ENCODE results near the gene IFI35. TPM values are rescaled to one million over a fixed set of nuclear protein-coding genes. Genes with fewer than 3 reads are reported as not detected.
"Not testable (repeated sequence)": the region's sequence is repeated elsewhere in the genome, so short reads cannot be mapped to it uniquely, and the experiment has no call there.

IFI35 gene
- total RNA-seq, 1 donor from 2014 or later, result 60.5 TPM

GRCh38 chr17:42975265-42975664, 31.3 kb upstream of the IFI35 start:
- Mint-ChIP-seq H3K4me1 (ENCODE audit: low read depth, unreplicated experiment) (peaks cover 7% of the 10 kb centered on the region), H3K27me3 (ENCODE audit: low read depth, unreplicated experiment) (no peaks in the 10 kb centered on the region), H3K27ac (ENCODE audit: unreplicated experiment) (no peak overlapping the region), H3K9me3 (ENCODE audit: unreplicated experiment) (no peaks in the 10 kb centered on the region), H3K36me3 (ENCODE audit: low read depth, unreplicated experiment) (peaks cover 6% of the 10 kb centered on the region), H3K4me3 (ENCODE audit: unreplicated experiment) (no peak overlapping the region)
- Histone ChIP-seq H3K79me2 (ENCODE audit: insufficient read depth, low read length) (no peaks in the 10 kb centered on the region), H2AFZ (ENCODE audit: low read depth, low read length) (no peak overlapping the region), H3K4me1 (ENCODE audit: insufficient read depth, low read length) (peaks cover 10% of the 10 kb centered on the region), H3K4me3 (ENCODE audit: insufficient read depth, low read depth, low read length) (no peak overlapping the region), H3K27ac (ENCODE audit: low read depth, low read length) (no peak overlapping the region), H3K4me2 (ENCODE audit: low read length) (no peak overlapping the region), H3K27me3 (ENCODE audit: insufficient read depth, low read length) (no peaks in the 10 kb centered on the region), H3K9me3 (ENCODE audit: insufficient read depth, low read depth, low read length) (no peaks in the 10 kb centered on the region), H4K20me1 (ENCODE audit: insufficient read depth, low read length) (no peaks in the 10 kb centered on the region), H3K36me3 (ENCODE audit: insufficient read depth, low read length) (no peaks in the 10 kb centered on the region), H3K9ac (ENCODE audit: low read length) (no peak overlapping the region)
- FAIRE-seq, result no peak
- DNase-seq (ENCODE audit: low read depth), result no peak
- TF ChIP-seq, protein P1, sequence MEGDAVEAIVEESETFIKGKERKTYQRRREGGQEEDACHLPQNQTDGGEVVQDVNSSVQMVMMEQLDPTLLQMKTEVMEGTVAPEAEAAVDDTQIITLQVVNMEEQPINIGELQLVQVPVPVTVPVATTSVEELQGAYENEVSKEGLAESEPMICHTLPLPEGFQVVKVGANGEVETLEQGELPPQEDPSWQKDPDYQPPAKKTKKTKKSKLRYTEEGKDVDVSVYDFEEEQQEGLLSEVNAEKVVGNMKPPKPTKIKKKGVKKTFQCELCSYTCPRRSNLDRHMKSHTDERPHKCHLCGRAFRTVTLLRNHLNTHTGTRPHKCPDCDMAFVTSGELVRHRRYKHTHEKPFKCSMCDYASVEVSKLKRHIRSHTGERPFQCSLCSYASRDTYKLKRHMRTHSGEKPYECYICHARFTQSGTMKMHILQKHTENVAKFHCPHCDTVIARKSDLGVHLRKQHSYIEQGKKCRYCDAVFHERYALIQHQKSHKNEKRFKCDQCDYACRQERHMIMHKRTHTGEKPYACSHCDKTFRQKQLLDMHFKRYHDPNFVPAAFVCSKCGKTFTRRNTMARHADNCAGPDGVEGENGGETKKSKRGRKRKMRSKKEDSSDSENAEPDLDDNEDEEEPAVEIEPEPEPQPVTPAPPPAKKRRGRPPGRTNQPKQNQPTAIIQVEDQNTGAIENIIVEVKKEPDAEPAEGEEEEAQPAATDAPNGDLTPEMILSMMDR (IDR thresholded peaks at IDR 0.05; ENCODE audit: insufficient read depth, low read depth, low read length), result no peak
- TF ChIP-seq EZH2 (IDR thresholded peaks at IDR 0.05; ENCODE audit: insufficient read depth, low read length), result no peak

- not testable (repeated sequence) for H3K9ac ChIP-seq (ENCODE audit: low read length); H3K4me3 ChIP-seq (ENCODE audit: insufficient read depth, low read depth, low read length); H3K27ac ChIP-seq (ENCODE audit: low read depth, low read length); H3K4me1 Mint-ChIP-seq (ENCODE audit: low read depth, unreplicated experiment); H3K4me2 ChIP-seq (ENCODE audit: low read length); H3K36me3 Mint-ChIP-seq (ENCODE audit: low read depth, unreplicated experiment); H2AFZ ChIP-seq (ENCODE audit: low read depth, low read length); H3K4me3 Mint-ChIP-seq (ENCODE audit: unreplicated experiment); FAIRE-seq; H3K9me3 Mint-ChIP-seq (ENCODE audit: unreplicated experiment); H4K20me1 ChIP-seq (ENCODE audit: insufficient read depth, low read length); H3K9me3 ChIP-seq (ENCODE audit: insufficient read depth, low read depth, low read length); H3K27ac Mint-ChIP-seq (ENCODE audit: unreplicated experiment); H3K36me3 ChIP-seq (ENCODE audit: insufficient read depth, low read length); H3K27me3 Mint-ChIP-seq (ENCODE audit: low read depth, unreplicated experiment); DNase-seq (ENCODE audit: low read depth); H3K79me2 ChIP-seq (ENCODE audit: insufficient read depth, low read length); H3K27me3 ChIP-seq (ENCODE audit: insufficient read depth, low read length)
- H3K4me1 ChIP-seq (ENCODE audit: insufficient read depth, low read length), result peaks cover 11% of the 10 kb centered on the region
These were observed 30.9 kb upstream of the IFI35 start for GRCh38 chr17:42975701-42976100.

DNA sequence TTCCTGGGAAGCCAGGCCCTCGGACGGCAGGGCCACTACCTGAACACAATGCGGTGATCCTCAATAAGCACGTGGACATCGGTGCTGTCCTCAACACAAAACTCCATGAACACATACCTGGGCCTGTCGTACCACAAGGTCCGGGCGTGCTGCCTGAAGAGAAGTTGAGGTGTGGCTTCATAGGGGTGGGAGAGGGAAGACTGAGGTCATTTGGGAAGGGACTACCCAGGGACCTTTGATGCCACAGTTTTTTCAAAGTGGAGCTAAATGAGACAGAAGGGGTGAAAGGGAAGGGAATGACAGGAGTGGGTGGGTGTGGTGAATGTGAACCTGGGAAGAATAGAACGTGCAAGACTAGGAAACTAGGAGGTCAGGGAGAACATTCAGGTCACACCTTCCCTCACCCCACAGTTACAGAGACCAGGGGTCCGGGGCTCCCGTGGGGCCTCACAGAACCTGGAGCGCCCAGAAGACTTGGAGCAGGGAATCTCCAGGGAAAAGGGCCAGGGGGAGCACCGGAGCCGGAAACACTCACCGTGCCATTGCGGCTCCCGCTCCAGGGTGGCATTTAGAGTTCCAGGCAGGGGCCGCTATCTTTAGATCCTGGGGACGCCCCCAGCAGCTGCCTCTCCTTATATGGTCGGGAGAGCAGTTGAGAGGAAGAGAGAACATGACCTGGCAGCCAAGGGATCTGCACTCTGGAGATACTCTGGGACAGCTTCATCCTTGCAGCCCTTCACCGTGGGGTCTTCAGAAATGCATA, 26.9 kb upstream of the IFI35 start, which contains the start of gene PTGES3L:
Gene PTGES3L, minus strand, starts transcription at position 570 of the 763 bp plus-strand sequence. Its CDS starts 27 bp downstream, at position 543.
- peak within 1 kb of the TSS; percentile 77 for H3K4me3 ChIP-seq (ENCODE audit: insufficient read depth, low read depth, low read length)
- peak within 1 kb of the TSS; percentile 100 for H3K4me3 Mint-ChIP-seq (ENCODE audit: unreplicated experiment)
- peak within 1 kb of the TSS; percentile 85 for H2AFZ ChIP-seq (ENCODE audit: low read depth, low read length)
- peaks cover 5% of the 10 kb centered on the region for H3K36me3 Mint-ChIP-seq (ENCODE audit: low read depth, unreplicated experiment)
- H3K79me2 ChIP-seq (ENCODE audit: insufficient read depth, low read length), result peaks cover 20% of the 10 kb centered on the region
- H3K27me3 Mint-ChIP-seq (ENCODE audit: low read depth, unreplicated experiment), result no peaks in the 10 kb centered on the region
- H3K27ac ChIP-seq (ENCODE audit: low read depth, low read length), result peak within 1 kb of the TSS; percentile 43
- no peaks in the 10 kb centered on the region for H3K9me3 ChIP-seq (ENCODE audit: insufficient read depth, low read depth, low read length)
- peaks cover 21% of the 10 kb centered on the region for H4K20me1 ChIP-seq (ENCODE audit: insufficient read depth, low read length)
- H3K27me3 ChIP-seq (ENCODE audit: insufficient read depth, low read length), result no peaks in the 10 kb centered on the region
- no peaks in the 10 kb centered on the region for H3K36me3 ChIP-seq (ENCODE audit: insufficient read depth, low read length)
- TF ChIP-seq, protein P1 (IDR thresholded peaks at IDR 0.05; ENCODE audit: insufficient read depth, low read depth, low read length), result no peak
- TF ChIP-seq EZH2 (IDR thresholded peaks at IDR 0.05; ENCODE audit: insufficient read depth, low read length), result no peak
- peak within 1 kb of the TSS; percentile 91 for H3K4me2 ChIP-seq (ENCODE audit: low read length)
- H3K4me1 ChIP-seq (ENCODE audit: insufficient read depth, low read length), result peaks cover 17% of the 10 kb centered on the region
- H3K27ac Mint-ChIP-seq (ENCODE audit: unreplicated experiment), result peak within 1 kb of the TSS; percentile 98
- H3K9me3 Mint-ChIP-seq (ENCODE audit: unreplicated experiment), result no peaks in the 10 kb centered on the region
- H3K9ac ChIP-seq (ENCODE audit: low read length), result peak within 1 kb of the TSS; percentile 83
- no peak for FAIRE-seq
- peaks cover 11% of the 10 kb centered on the region for H3K4me1 Mint-ChIP-seq (ENCODE audit: low read depth, unreplicated experiment)
- peak; percentile 36 for DNase-seq (ENCODE audit: low read depth)
